Upper lobe of left lung (tissue), 4 donors: ENCODE measurements around the gene SRBD1.

Experiments
- POLR2A ChIP-seq, 4 donors: fragments of 450-650 bp; IDR thresholded peaks; one replicate each; pipeline ENCODE4 v1.5.1; 2016 to 2017; ENCODE audit warnings: antibody characterized with exemption in 4 of 4, mild to moderate bottlenecking in 2 of 4
- TF ChIP-seq, protein P1 (sequence below), 6 experiments: fragments of 450-650 bp in 4 of 6; fragments of 200-600 bp in 2 of 6; sonication (generic) in 2 of 6; IDR thresholded peaks; one replicate each; pipeline ENCODE4 v1.5.1; 2016 to 2019; ENCODE audit warnings: antibody characterized with exemption in 6 of 6

DNA sequence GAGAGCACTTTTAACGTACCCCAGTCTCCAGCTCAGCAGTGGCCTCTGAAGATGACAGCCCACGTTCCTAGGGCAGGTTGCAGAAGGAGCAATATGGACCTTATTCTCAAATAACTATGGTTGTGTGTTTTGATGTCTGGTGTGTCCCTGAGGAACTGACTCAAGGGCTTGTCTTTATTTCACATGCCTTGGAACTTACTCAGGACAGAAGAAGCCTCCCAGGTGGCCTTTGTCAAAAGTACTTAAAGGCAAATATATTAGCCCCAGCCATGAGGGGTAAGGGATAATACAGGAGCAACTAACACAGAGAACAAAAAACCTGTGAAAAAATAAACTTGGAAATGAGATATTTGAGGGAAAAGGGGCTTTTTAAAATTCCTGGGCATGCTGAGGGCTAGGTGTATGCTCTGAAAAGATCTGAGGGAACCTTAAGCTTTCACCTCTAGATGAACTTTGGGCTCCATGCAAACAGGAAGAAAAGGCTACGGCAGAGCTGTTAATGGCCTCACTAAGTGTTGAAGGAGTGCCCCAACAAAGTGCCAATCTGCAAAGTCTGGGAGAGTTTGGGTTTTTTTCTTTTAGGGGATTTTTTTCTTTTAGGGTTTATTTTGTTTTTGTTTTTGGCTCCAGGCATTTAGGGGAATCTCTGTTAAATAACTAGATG, 40.3 kb downstream of the SRBD1 start:
- TF ChIP-seq, protein P1, sequence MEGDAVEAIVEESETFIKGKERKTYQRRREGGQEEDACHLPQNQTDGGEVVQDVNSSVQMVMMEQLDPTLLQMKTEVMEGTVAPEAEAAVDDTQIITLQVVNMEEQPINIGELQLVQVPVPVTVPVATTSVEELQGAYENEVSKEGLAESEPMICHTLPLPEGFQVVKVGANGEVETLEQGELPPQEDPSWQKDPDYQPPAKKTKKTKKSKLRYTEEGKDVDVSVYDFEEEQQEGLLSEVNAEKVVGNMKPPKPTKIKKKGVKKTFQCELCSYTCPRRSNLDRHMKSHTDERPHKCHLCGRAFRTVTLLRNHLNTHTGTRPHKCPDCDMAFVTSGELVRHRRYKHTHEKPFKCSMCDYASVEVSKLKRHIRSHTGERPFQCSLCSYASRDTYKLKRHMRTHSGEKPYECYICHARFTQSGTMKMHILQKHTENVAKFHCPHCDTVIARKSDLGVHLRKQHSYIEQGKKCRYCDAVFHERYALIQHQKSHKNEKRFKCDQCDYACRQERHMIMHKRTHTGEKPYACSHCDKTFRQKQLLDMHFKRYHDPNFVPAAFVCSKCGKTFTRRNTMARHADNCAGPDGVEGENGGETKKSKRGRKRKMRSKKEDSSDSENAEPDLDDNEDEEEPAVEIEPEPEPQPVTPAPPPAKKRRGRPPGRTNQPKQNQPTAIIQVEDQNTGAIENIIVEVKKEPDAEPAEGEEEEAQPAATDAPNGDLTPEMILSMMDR (IDR thresholded peaks at IDR 0.05) = no peak
- TF ChIP-seq POLR2A (IDR thresholded peaks at IDR 0.05) = no peak
